Measurements from ENCODE around the gene ANP32A. TPM values are rescaled to one million over a fixed set of nuclear protein-coding genes. Genes with fewer than 3 reads are reported as not detected.

ANP32A gene
- total RNA-seq, 1 donor from 2014 or later, result 55.2 TPM

GRCh38 chr15:68783226-68784058 is 37.3 kb downstream of the ANP32A start:
- H3K36me3 ChIP-seq, result peaks cover 0 to 45% of the 10 kb centered on the region in 2 donors
- TF ChIP-seq POLR2AphosphoS5 (IDR thresholded peaks at IDR 0.05; ENCODE audit: insufficient read depth in 1 of 2, low read depth in 1 of 2), result no peak
- TF ChIP-seq POLR2A (IDR thresholded peaks at IDR 0.05), result no peak
- peak in 1 of 3 experiments; percentile 12 for TF ChIP-seq CTCF (IDR thresholded peaks at IDR 0.05)
- peak; percentile 49 to 72 for DNase-seq (ENCODE audit: extremely low spot score in 2 of 2)
- H3K27me3 ChIP-seq, result no peaks in the 10 kb centered on the region
- H3K27ac ChIP-seq, result no peak overlapping the region
- no peaks in the 10 kb centered on the region for H3K9me3 ChIP-seq
- intact Hi-C loops (cut with DNase I), result no loop called here
- no peak overlapping the region for H3K4me3 ChIP-seq
- peaks cover 16% of the 10 kb centered on the region for H3K4me1 ChIP-seq

- no peak overlapping the region for H3K27ac ChIP-seq
- no peaks in the 10 kb centered on the region for H3K27me3 ChIP-seq
- TF ChIP-seq CTCF (IDR thresholded peaks at IDR 0.05) (no peak), POLR2AphosphoS5 (IDR thresholded peaks at IDR 0.05; ENCODE audit: insufficient read depth in 1 of 2, low read depth in 1 of 2) (no peak), POLR2A (IDR thresholded peaks at IDR 0.05) (no peak)
- H3K9me3 ChIP-seq, result no peaks in the 10 kb centered on the region
- peaks cover 10% of the 10 kb centered on the region for H3K4me1 ChIP-seq
- intact Hi-C loops (cut with DNase I), result no loop called here
- DNase-seq (ENCODE audit: extremely low spot score in 2 of 2), result peak; percentile 67 to 69
- H3K4me3 ChIP-seq, result no peak overlapping the region
- H3K36me3 ChIP-seq, result peaks cover 0 to 48% of the 10 kb centered on the region in 2 donors
These were observed 38.0 kb downstream of the ANP32A start for GRCh38 chr15:68782589-68783161.

GRCh38 chr15:68781766-68782588 is 38.7 kb downstream of the ANP32A start:
- H3K4me1 ChIP-seq, result peaks cover 7% of the 10 kb centered on the region
- intact Hi-C loops (cut with DNase I), result no loop called here
- H3K27ac ChIP-seq, result no peak overlapping the region
- TF ChIP-seq POLR2AphosphoS5 (IDR thresholded peaks at IDR 0.05; ENCODE audit: insufficient read depth in 1 of 2, low read depth in 1 of 2), result peak; percentile 30 to 37
- TF ChIP-seq POLR2A (IDR thresholded peaks at IDR 0.05), result no peak
- no peaks in the 10 kb centered on the region for H3K9me3 ChIP-seq
- peak; percentile 82 for DNase-seq (ENCODE audit: extremely low spot score in 2 of 2)
- H3K4me3 ChIP-seq, result no peak overlapping the region
- H3K27me3 ChIP-seq, result no peaks in the 10 kb centered on the region
- H3K36me3 ChIP-seq, result peaks cover 0 to 51% of the 10 kb centered on the region in 2 donors

GRCh38 chr15:68781217-68781616 is 39.5 kb downstream of the ANP32A start:
- Histone ChIP-seq H3K27me3 (no peaks in the 10 kb centered on the region), H3K9me3 (no peaks in the 10 kb centered on the region), H3K4me3 (no peak overlapping the region), H3K36me3 (peaks cover 0 to 51% of the 10 kb centered on the region in 2 donors), H3K4me1 (peaks cover 12% of the 10 kb centered on the region), H3K27ac (no peak overlapping the region)
- DNase-seq (ENCODE audit: extremely low spot score in 2 of 2), result no peak
- TF ChIP-seq POLR2AphosphoS5 (IDR thresholded peaks at IDR 0.05; ENCODE audit: insufficient read depth in 1 of 2, low read depth in 1 of 2) (no peak), POLR2A (IDR thresholded peaks at IDR 0.05) (no peak), CTCF (IDR thresholded peaks at IDR 0.05) (no peak)
- intact Hi-C loops (cut with DNase I), result no loop called here

GRCh38 chr15:68778876-68779275 is 41.8 kb downstream of the ANP32A start:
- H3K4me1 ChIP-seq, result peaks cover 17% of the 10 kb centered on the region
- intact Hi-C loops (cut with DNase I), result loop anchor here (5.0 kb wide), 1 partner anchor 38 kb away; no protein-coding TSS in a partner anchor
- no peaks in the 10 kb centered on the region for H3K27me3 ChIP-seq
- H3K27ac ChIP-seq, result no peak overlapping the region
- no peaks in the 10 kb centered on the region for H3K9me3 ChIP-seq
- no peak for DNase-seq (ENCODE audit: extremely low spot score in 2 of 2)
- H3K4me3 ChIP-seq, result no peak overlapping the region
- TF ChIP-seq POLR2A (IDR thresholded peaks at IDR 0.05) (no peak), POLR2AphosphoS5 (IDR thresholded peaks at IDR 0.05; ENCODE audit: insufficient read depth in 1 of 2, low read depth in 1 of 2) (no peak), CTCF (IDR thresholded peaks at IDR 0.05) (no peak)
- H3K36me3 ChIP-seq, result peaks cover 0 to 29% of the 10 kb centered on the region in 2 donors

All from vagina (tissue), 2 donors.